OCI-LY7 (cell line): ENCODE measurements around the gene HOXA3. TPM values are rescaled to one million over a fixed set of nuclear protein-coding genes. Genes with fewer than 3 reads are reported as not detected.

ENCODE experiments used
- BruUV-seq: library from RNA; stranded (reverse); fragments of 400-500 nt; replicated peaks from 2 replicates; lab custom pipeline; 2021; lab: Mats Ljungman, UMichigan
- CTCF ChIA-PET: fragments of 300-600 bp; sonication (Branson Sonifier 250); formaldehyde crosslinking; loops from one replicate; lab custom pipeline; 2022; ENCODE audit warnings: antibody characterized with exemption; ENCODE audit not compliant: unreplicated experiment; lab: Charles Lee
- POLR2A ChIA-PET: fragments of 300-600 bp; sonication (Branson Sonifier 250); formaldehyde crosslinking; loops from one replicate; lab custom pipeline; 2022; ENCODE audit warnings: antibody characterized with exemption; lab: Charles Lee
- DNase-seq: peaks from one replicate; pipeline ENCODE4 v3.0.0-alpha.2; 2015; ENCODE audit warnings: low spot score
- H2AFZ ChIP-seq: fragments of 200-600 bp; sonication (generic), shearing (Covaris generic); 2 replicates; pipeline ENCODE4 v1.6.1; 2014; ENCODE audit warnings: mild to moderate bottlenecking, antibody characterized with exemption, low read length, moderate library complexity
- H3K27ac ChIP-seq: fragments of 200-600 bp; sonication (generic); 2 replicates; pipeline ENCODE4 v1.5.1; 2014; ENCODE audit warnings: mixed run types, low read depth, mild to moderate bottlenecking, moderate library complexity, low read length, inconsistent platforms; ENCODE audit not compliant: poor library complexity, severe bottlenecking
- H3K36me3 ChIP-seq: fragments of 200-600 bp; sonication (generic); 2 replicates; pipeline ENCODE4 v1.6.1; 2014; ENCODE audit warnings: mild to moderate bottlenecking, antibody characterized with exemption, low read length, moderate library complexity, mixed read lengths; ENCODE audit not compliant: insufficient read depth
- H3K4me1 ChIP-seq: fragments of 200-600 bp; sonication (generic); 2 replicates; pipeline ENCODE4 v1.5.1; 2014; ENCODE audit warnings: mild to moderate bottlenecking, low read length; ENCODE audit not compliant: insufficient read depth, poor library complexity, severe bottlenecking
- H3K4me2 ChIP-seq: fragments of 200-600 bp; sonication (generic); 2 replicates; pipeline ENCODE4 v1.6.1; 2014; ENCODE audit warnings: mild to moderate bottlenecking, low read length
- H3K4me3 ChIP-seq: fragments of 200-600 bp; sonication (generic); 2 replicates; pipeline ENCODE4 v1.5.1; 2014; ENCODE audit warnings: mild to moderate bottlenecking, low read depth, low read length; ENCODE audit not compliant: poor library complexity, severe bottlenecking
- H3K79me2 ChIP-seq: fragments of 200-600 bp; sonication (generic); 2 replicates; pipeline ENCODE4 v1.6.1; 2016; ENCODE audit warnings: low read depth, mild to moderate bottlenecking, low read length, moderate library complexity, mixed read lengths; ENCODE audit not compliant: insufficient read depth
- H3K9me2 ChIP-seq: fragments of 200-600 bp; sonication (generic); 2 replicates; pipeline ENCODE4 v1.6.1; 2016; ENCODE audit warnings: mild to moderate bottlenecking, low read length, mixed read lengths; ENCODE audit not compliant: insufficient read depth
- H3K9me3 ChIP-seq: fragments of 200-600 bp; sonication (generic); 2 replicates; pipeline ENCODE4 v1.6.1; 2014; ENCODE audit warnings: mild to moderate bottlenecking, mixed run types, low read length, mixed read lengths
- H4K20me1 ChIP-seq: fragments of 200-600 bp; sonication (generic); 2 replicates; pipeline ENCODE4 v1.6.1; 2014; ENCODE audit warnings: mild to moderate bottlenecking, antibody characterized with exemption, low read length, moderate library complexity, mixed read lengths; ENCODE audit not compliant: insufficient read depth
- EZH2phosphoT487 ChIP-seq: fragments of 200-600 bp; sonication (generic); IDR thresholded peaks from 2 replicates; pipeline ENCODE4 v1.6.1; 2018; ENCODE audit warnings: low read depth, borderline replicate concordance, mild to moderate bottlenecking, mixed run types, antibody characterized with exemption, low read length, moderate library complexity, mixed read lengths
- intact Hi-C: fragments of 100-400 bp; cut with micrococcal nuclease; formaldehyde crosslinking; loops from one replicate; pipeline ENCODE4 v1.10.0; 2022; ENCODE audit not compliant: unreplicated experiment
- total RNA-seq, 2 experiments: library from RNA; depleted of rRNA in 1 of 2; stranded (reverse); fragments of >200 nt in 1 of 2; shearing (Covaris generic) in 1 of 2; gene quantifications; 2 replicates each; pipeline ENCODE4 v1.2.3, GENCODE V29; 2014 to 2022
- TF ChIP-seq, protein P1 (sequence below): fragments of 200-600 bp; sonication (generic); conservative IDR thresholded peaks from 2 replicates; pipeline ENCODE4 v1.5.1; 2014; ENCODE audit warnings: mild to moderate bottlenecking, antibody characterized with exemption, low read length, moderate library complexity, mixed read lengths

The HOXA3 gene
- total RNA-seq, 2 experiments from 2014 or later, result 0.41 to 2.7 TPM

DNA sequence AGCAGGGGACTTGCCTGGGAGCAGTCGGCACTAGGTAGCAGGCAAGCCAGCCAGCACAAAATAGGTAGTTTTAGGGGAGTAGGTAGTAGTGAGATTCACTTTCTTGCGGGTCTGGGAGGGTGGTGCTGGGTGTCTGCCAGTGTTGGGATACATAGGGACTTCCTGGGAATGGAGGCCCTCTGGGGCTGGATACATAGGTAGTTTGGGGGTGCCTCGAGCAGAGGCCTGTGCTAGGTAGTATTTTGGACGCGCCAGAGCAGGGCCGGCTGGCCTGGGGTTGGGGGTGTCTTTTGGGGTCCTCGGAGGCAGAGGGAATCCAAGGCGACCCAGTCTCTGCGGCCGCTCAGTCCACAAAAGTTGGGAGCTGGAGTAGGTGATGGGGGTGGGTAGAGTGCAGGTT is 2.0 kb upstream of the HOXA3 start:
- POLR2A ChIA-PET, result no interaction called here
- intact Hi-C loops, result loop anchor here (10.0 kb wide), 1 partner anchor 1260 kb away; no protein-coding TSS in a partner anchor
- Histone ChIP-seq H3K79me2 (peaks cover 7% of the 10 kb centered on the region; the same call in 1 of the 2 replicates), H3K4me3 (no peak overlapping the region), H3K9me3 (no peaks in the 10 kb centered on the region), H2AFZ (no peak overlapping the region), H3K27ac (no peak overlapping the region), H4K20me1 (no peaks in the 10 kb centered on the region), H3K4me1 (peaks cover 41% of the 10 kb centered on the region), H3K36me3 (no peaks in the 10 kb centered on the region), H3K9me2 (no peaks in the 10 kb centered on the region), H3K4me2 (peak overlapping the region; percentile 84)
- TF ChIP-seq, protein P1, sequence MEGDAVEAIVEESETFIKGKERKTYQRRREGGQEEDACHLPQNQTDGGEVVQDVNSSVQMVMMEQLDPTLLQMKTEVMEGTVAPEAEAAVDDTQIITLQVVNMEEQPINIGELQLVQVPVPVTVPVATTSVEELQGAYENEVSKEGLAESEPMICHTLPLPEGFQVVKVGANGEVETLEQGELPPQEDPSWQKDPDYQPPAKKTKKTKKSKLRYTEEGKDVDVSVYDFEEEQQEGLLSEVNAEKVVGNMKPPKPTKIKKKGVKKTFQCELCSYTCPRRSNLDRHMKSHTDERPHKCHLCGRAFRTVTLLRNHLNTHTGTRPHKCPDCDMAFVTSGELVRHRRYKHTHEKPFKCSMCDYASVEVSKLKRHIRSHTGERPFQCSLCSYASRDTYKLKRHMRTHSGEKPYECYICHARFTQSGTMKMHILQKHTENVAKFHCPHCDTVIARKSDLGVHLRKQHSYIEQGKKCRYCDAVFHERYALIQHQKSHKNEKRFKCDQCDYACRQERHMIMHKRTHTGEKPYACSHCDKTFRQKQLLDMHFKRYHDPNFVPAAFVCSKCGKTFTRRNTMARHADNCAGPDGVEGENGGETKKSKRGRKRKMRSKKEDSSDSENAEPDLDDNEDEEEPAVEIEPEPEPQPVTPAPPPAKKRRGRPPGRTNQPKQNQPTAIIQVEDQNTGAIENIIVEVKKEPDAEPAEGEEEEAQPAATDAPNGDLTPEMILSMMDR, result no peak
- no peak for TF ChIP-seq EZH2phosphoT487
- DNase-seq, result no peak
- CTCF ChIA-PET, result no interaction called here
- no TSS peak for BruUV-seq

DNA sequence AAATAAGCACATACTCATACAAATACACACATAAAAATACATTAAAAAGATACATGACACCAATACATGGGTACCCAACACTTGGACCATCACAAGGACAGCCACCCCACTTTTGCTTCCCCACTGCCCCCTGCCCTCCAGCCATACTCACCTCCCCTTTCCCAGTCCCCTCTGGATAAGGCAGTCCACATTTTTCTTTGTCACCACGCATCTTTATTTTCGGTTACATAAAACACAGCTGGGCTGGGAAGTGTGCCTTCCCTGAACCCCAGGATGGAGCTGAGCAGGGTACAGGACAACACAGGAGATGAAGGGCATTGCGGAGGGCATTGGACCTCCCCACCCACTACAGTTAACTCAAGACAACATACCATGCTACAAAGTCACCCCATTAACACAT is 1.1 kb upstream of the HOXA3 start:
- CTCF ChIA-PET, result no interaction called here
- Histone ChIP-seq H2AFZ (no peak overlapping the region), H3K79me2 (peaks cover 8% of the 10 kb centered on the region; the same call in 1 of the 2 replicates), H3K27ac (no peak overlapping the region), H3K36me3 (no peaks in the 10 kb centered on the region), H3K4me3 (no peak overlapping the region), H4K20me1 (no peaks in the 10 kb centered on the region), H3K4me2 (no peak overlapping the region), H3K9me3 (no peaks in the 10 kb centered on the region), H3K4me1 (peaks cover 49% of the 10 kb centered on the region), H3K9me2 (no peaks in the 10 kb centered on the region)
- POLR2A ChIA-PET, result interaction anchor here (1.0 kb wide), 1 partner anchor 460 kb away, joined by 4 read pairs; no protein-coding TSS in a partner anchor
- intact Hi-C loops, result loop anchor here (10.0 kb wide), 1 partner anchor 1259 kb away; no protein-coding TSS in a partner anchor
- no peak for TF ChIP-seq EZH2phosphoT487
- TF ChIP-seq, protein P1, result no peak
- no peak for DNase-seq
- no TSS peak for BruUV-seq

DNA sequence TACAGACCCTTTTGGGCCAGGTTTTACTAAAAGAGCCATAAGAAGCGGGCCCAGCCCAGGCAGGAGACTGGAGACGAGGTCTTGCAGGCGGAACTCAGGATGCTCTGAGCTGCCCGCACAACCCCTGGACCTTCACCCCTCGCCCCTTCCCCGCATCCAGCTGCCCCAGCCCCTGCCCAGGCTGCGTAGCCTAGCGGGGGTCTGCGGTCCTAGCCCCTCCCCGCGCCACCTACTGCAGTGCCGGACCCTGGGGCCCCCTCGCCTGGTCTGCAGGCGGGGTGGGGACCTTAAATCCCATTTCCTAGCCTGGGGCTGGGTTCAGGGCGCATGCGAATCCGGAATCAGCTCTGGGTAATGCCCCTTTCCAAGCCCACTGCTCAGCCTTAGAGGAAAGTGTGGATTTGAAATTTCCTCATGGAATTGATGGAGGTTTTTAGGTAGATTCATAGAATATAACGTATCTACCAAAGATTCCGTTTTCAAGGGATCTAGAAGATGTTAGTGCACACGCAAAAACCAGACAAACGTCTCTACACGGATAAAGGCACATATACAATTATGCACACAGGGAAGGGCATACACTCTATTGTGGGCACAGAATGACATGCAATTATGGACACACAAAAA is 546 bp upstream of the HOXA3 start:
- H3K79me2 ChIP-seq, result peaks cover 8% of the 10 kb centered on the region; the same call in 1 of the 2 replicates
- peak overlapping the region; percentile 95; the same call in 1 of the 2 replicates for H2AFZ ChIP-seq
- H3K9me3 ChIP-seq, result no peaks in the 10 kb centered on the region
- no peak for DNase-seq
- no peak overlapping the region for H3K27ac ChIP-seq
- POLR2A ChIA-PET, result interaction anchor here (1.0 kb wide), 1 partner anchor 460 kb away, joined by 4 read pairs; no protein-coding TSS in a partner anchor
- H3K4me2 ChIP-seq, result no peak overlapping the region
- H3K9me2 ChIP-seq, result no peaks in the 10 kb centered on the region
- intact Hi-C loops, result loop anchor here (10.0 kb wide), 1 partner anchor 1258 kb away; no protein-coding TSS in a partner anchor
- H3K36me3 ChIP-seq, result no peaks in the 10 kb centered on the region
- BruUV-seq, result no TSS peak
- H3K4me1 ChIP-seq, result peaks cover 55% of the 10 kb centered on the region
- TF ChIP-seq, protein P1, result no peak
- TF ChIP-seq EZH2phosphoT487, result no peak
- no peak overlapping the region for H3K4me3 ChIP-seq
- CTCF ChIA-PET, result no interaction called here
- H4K20me1 ChIP-seq, result no peaks in the 10 kb centered on the region
